ENCODE data around the gene CFLAR. TPM values are rescaled to one million over a fixed set of nuclear protein-coding genes. Genes with fewer than 3 reads are reported as not detected.
A peak's percentile ranks its signal among the peaks of the same experiment; 100 is the strongest.
"Not testable (repeated sequence)": the region's sequence is repeated elsewhere in the genome, so short reads cannot be mapped to it uniquely, and the experiment has no call there.

Gene CFLAR
- total and polyA plus RNA-seq, 9 donors, result 27.4 to 48.9 (median 31.6) TPM

GRCh38 chr2:201117735-201118094 lies 1.8 kb downstream of the CFLAR start:
- H3K9me3 ChIP-seq (replicated peaks; ENCODE audit: control insufficient read depth, low read depth, low read length); DNase-seq; H3K27me3 ChIP-seq (ENCODE audit: control insufficient read depth, insufficient read depth, low read length); H3K36me3 ChIP-seq (ENCODE audit: control insufficient read depth, insufficient read depth, low read length): not testable (repeated sequence)
- no CpG with 5 or more reads among the region's 13 CpGs for WGBS (ENCODE audit: insufficient coverage)
- Histone ChIP-seq H3K27ac (ENCODE audit: low read length) (peak overlapping the region; percentile 96), H3K4me3 (ENCODE audit: low read length) (peak overlapping the region; percentile 62), H3K4me1 (ENCODE audit: control insufficient read depth, insufficient read depth, low read length) (peaks cover 24% of the 10 kb centered on the region)

- Histone ChIP-seq H3K9me3 (replicated peaks; ENCODE audit: control insufficient read depth, low read depth, low read length) (no peaks in the 10 kb centered on the region), H3K4me3 (ENCODE audit: low read length) (peak overlapping the region; percentile 62), H3K4me1 (ENCODE audit: control insufficient read depth, insufficient read depth, low read length) (peaks cover 24% of the 10 kb centered on the region), H3K27ac (ENCODE audit: low read length) (peak overlapping the region; percentile 96), H3K27me3 (ENCODE audit: control insufficient read depth, insufficient read depth, low read length) (no peaks in the 10 kb centered on the region), H3K36me3 (ENCODE audit: control insufficient read depth, insufficient read depth, low read length) (no peaks in the 10 kb centered on the region)
- WGBS (ENCODE audit: insufficient coverage), result 2% methylated on average over 39 of the region's 48 CpGs
- DNase-seq, result peak; percentile 88
These were observed 2.4 kb downstream of the CFLAR start for GRCh38 chr2:201118121-201118960.

DNA sequence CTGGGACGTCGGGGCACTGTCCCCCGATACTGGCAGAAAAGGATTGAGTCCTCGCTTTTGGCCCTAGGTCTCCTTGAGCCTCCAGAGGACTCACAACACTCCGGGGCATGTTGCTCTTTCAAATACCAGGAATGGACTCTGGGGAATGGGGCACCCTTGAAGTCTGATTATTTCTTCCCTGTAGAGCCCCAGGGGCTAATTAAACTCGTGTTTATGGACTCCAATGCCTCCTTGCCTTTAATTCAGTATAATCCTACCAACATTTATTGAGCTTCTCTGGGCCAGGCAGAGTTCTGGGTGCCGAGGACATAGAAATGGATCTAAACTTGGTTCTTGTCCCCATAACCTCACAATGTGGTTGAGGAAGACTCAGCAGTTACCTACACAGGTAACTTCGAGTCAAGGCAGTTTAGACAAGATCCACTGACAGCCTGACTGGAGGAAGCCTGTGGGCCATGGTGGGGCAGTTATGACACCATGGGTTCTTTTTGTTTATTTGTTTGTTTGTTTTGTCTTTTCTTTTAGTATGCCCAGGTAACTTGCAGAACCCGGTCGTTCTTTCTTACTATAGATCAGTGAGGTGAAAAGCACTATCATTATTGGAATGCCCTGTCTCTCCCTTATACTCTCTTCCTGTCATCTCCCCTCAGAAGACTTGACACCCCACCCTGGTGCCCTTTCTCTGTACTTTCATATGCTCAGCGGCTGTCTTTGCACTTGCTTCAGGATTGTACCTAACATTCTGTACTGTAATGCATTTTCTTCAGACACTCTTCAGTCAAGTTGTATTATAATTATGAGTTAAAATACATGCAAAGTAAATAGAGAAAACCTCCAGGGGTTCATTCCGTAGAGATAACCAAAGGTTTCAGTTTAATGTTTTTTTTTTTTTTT lies 3.2 kb downstream of the CFLAR start:
- peak; percentile 41 for DNase-seq
- Histone ChIP-seq H3K27me3 (ENCODE audit: control insufficient read depth, insufficient read depth, low read length) (no peaks in the 10 kb centered on the region), H3K27ac (ENCODE audit: low read length) (peak overlapping the region; percentile 96), H3K4me1 (ENCODE audit: control insufficient read depth, insufficient read depth, low read length) (peaks cover 26% of the 10 kb centered on the region), H3K9me3 (replicated peaks; ENCODE audit: control insufficient read depth, low read depth, low read length) (no peaks in the 10 kb centered on the region), H3K4me3 (ENCODE audit: low read length) (peak overlapping the region; percentile 62), H3K36me3 (ENCODE audit: control insufficient read depth, insufficient read depth, low read length) (peaks cover 4% of the 10 kb centered on the region)
- 15% methylated on average over 5 of the region's 12 CpGs for WGBS (ENCODE audit: insufficient coverage)

DNA sequence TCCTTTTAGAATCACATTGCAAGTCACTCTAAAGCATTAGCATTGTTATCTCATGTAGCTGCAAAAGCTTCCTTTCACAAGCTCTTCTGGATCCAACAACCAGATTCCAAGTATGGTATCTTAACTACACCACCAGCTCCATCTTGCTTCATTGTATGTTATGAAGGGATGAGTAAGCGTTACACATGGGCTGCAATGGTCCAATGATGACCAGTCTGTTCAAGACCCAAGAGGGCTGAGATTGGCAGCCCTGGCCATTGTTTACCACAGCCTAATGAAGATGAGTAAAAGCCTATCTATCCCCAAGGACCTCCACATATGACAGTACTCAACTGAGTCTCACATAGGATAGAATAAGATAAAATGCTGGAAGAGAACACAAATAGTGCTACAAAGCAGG lies 6.3 kb downstream of the CFLAR start:
- no peak for DNase-seq
- no peak overlapping the region for H3K4me3 ChIP-seq (ENCODE audit: low read length)
- WGBS (ENCODE audit: insufficient coverage), result no CpG with 5 or more reads among the region's 1 CpG
- H3K36me3 ChIP-seq (ENCODE audit: control insufficient read depth, insufficient read depth, low read length), result peaks cover 4% of the 10 kb centered on the region
- no peaks in the 10 kb centered on the region for H3K27me3 ChIP-seq (ENCODE audit: control insufficient read depth, insufficient read depth, low read length)
- no peak overlapping the region for H3K27ac ChIP-seq (ENCODE audit: low read length)
- H3K9me3 ChIP-seq (replicated peaks; ENCODE audit: control insufficient read depth, low read depth, low read length), result no peaks in the 10 kb centered on the region
- H3K4me1 ChIP-seq (ENCODE audit: control insufficient read depth, insufficient read depth, low read length), result peaks cover 35% of the 10 kb centered on the region

DNA sequence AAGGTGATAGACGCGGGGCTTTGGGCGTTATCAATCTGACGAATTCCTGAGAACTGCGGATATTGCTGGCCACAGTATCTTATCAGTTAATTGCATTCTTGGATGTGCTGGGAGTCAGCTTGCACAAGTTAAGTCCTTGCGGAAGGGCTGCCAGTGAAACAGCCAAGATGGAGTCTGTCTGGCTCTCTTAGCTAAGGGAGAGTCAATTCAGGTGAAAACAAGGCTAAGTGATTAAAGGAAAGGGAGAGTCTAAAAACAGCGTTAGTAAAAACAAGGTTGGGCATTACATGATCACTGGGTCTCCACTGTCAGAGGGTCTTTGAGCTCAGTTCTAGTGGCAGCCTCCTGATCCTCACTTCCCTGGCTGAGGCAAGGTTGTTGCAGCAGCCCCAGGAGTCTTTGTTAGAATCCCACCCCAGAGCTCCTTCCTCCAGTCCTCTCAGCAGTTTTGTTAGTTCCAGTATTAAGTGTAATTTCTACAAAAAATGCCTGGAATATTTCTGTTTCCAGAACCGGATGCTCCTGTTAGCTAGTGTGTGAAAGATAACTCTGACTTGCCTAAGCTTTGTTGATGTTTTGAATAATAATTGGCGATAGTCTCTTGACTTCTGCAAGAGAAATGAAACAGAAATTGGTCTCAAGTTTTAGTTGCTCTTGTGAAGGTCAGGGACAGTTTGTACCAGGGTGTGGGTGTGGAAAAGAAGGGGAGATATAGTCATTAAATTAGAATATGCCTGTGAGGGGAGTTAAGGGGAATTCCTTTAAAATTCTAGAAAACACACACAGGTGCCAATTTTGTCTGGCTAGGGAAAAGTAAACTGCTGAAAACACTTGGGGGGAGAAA lies 10.6 kb downstream of the CFLAR start:
- Histone ChIP-seq H3K9me3 (replicated peaks; ENCODE audit: control insufficient read depth, low read depth, low read length) (no peaks in the 10 kb centered on the region), H3K4me3 (ENCODE audit: low read length) (no peak overlapping the region), H3K27ac (ENCODE audit: low read length) (peak overlapping the region; percentile 87), H3K4me1 (ENCODE audit: control insufficient read depth, insufficient read depth, low read length) (peaks cover 36% of the 10 kb centered on the region), H3K36me3 (ENCODE audit: control insufficient read depth, insufficient read depth, low read length) (peaks cover 4% of the 10 kb centered on the region), H3K27me3 (ENCODE audit: control insufficient read depth, insufficient read depth, low read length) (no peaks in the 10 kb centered on the region)
- DNase-seq, result peak; percentile 46
- WGBS (ENCODE audit: insufficient coverage), result 32% methylated on average over 9 of the region's 9 CpGs

DNA sequence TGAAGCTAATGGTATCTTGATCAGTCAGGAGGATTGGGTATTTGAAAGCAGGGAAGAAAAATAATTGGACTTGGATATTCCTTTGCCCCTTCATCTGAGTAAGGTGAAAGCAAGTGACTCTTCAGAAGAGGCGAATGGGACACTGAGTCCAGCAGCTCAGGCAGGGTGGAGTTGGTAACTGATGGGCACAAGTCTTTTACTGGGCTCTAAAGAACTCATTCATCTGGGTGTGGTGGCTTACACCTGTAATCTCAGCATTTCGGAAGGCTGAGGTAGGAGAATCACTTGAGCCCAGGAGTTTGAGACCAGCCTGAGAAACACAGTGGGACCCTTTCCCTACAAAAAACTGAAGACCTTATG lies 11.2 kb downstream of the CFLAR start:
- H3K9me3 ChIP-seq (replicated peaks; ENCODE audit: control insufficient read depth, low read depth, low read length), result no peaks in the 10 kb centered on the region
- WGBS (ENCODE audit: insufficient coverage), result no CpG with 5 or more reads among the region's 2 CpGs
- H3K36me3 ChIP-seq (ENCODE audit: control insufficient read depth, insufficient read depth, low read length), result peaks cover 4% of the 10 kb centered on the region
- peak overlapping the region; percentile 87 for H3K27ac ChIP-seq (ENCODE audit: low read length)
- H3K4me3 ChIP-seq (ENCODE audit: low read length), result no peak overlapping the region
- no peaks in the 10 kb centered on the region for H3K27me3 ChIP-seq (ENCODE audit: control insufficient read depth, insufficient read depth, low read length)
- H3K4me1 ChIP-seq (ENCODE audit: control insufficient read depth, insufficient read depth, low read length), result peaks cover 38% of the 10 kb centered on the region
- no peak for DNase-seq

- 51% methylated on average over 2 of the region's 5 CpGs for WGBS (ENCODE audit: insufficient coverage)
- H3K4me3 ChIP-seq (ENCODE audit: low read length), result no peak overlapping the region
These were observed 11.6 kb downstream of the CFLAR start for GRCh38 chr2:201127570-201127969.

GRCh38 chr2:201128033-201128432 lies 12.1 kb downstream of the CFLAR start:
- Histone ChIP-seq H3K9me3 (replicated peaks; ENCODE audit: control insufficient read depth, low read depth, low read length) (no peaks in the 10 kb centered on the region), H3K4me3 (ENCODE audit: low read length) (no peak overlapping the region), H3K27ac (ENCODE audit: low read length) (peak overlapping the region; percentile 87), H3K36me3 (ENCODE audit: control insufficient read depth, insufficient read depth, low read length) (peaks cover 6% of the 10 kb centered on the region), H3K27me3 (ENCODE audit: control insufficient read depth, insufficient read depth, low read length) (no peaks in the 10 kb centered on the region), H3K4me1 (ENCODE audit: control insufficient read depth, insufficient read depth, low read length) (peaks cover 38% of the 10 kb centered on the region)
- no peak for DNase-seq
- no CpG with 5 or more reads among the region's 1 CpG for WGBS (ENCODE audit: insufficient coverage)

More at GRCh38 chr2:201127570-201127969, 11.6 kb downstream of the CFLAR start:
- Histone ChIP-seq H3K4me1 (ENCODE audit: control insufficient read depth, insufficient read depth, low read length) (peaks cover 38% of the 10 kb centered on the region), H3K36me3 (ENCODE audit: control insufficient read depth, insufficient read depth, low read length) (peaks cover 4% of the 10 kb centered on the region), H3K9me3 (replicated peaks; ENCODE audit: control insufficient read depth, low read depth, low read length) (no peaks in the 10 kb centered on the region), H3K27me3 (ENCODE audit: control insufficient read depth, insufficient read depth, low read length) (no peaks in the 10 kb centered on the region), H3K27ac (ENCODE audit: low read length) (peak overlapping the region; percentile 87)
- DNase-seq, result no peak

- 70% methylated on average over 1 of the region's 4 CpGs for WGBS (ENCODE audit: insufficient coverage)
- no peaks in the 10 kb centered on the region for H3K9me3 ChIP-seq (replicated peaks; ENCODE audit: control insufficient read depth, low read depth, low read length)
- H3K4me1 ChIP-seq (ENCODE audit: control insufficient read depth, insufficient read depth, low read length), result peaks cover 35% of the 10 kb centered on the region
- no peaks in the 10 kb centered on the region for H3K27me3 ChIP-seq (ENCODE audit: control insufficient read depth, insufficient read depth, low read length)
- DNase-seq, result peak; percentile 48
- no peak overlapping the region for H3K4me3 ChIP-seq (ENCODE audit: low read length)
- peaks cover 7% of the 10 kb centered on the region for H3K36me3 ChIP-seq (ENCODE audit: control insufficient read depth, insufficient read depth, low read length)
- H3K27ac ChIP-seq (ENCODE audit: low read length), result peak overlapping the region; percentile 81
These were observed 13.1 kb downstream of the CFLAR start for GRCh38 chr2:201128933-201129505.
